NCI-H187 (cell line): Measurements from ENCODE around the gene ZNF597.

Source experiments
- DNase-seq, 2 experiments: peaks; one replicate each; lab custom pipeline; 2025; lab: John Stamatoyannopoulos, UW

The ZNF597 gene

DNA sequence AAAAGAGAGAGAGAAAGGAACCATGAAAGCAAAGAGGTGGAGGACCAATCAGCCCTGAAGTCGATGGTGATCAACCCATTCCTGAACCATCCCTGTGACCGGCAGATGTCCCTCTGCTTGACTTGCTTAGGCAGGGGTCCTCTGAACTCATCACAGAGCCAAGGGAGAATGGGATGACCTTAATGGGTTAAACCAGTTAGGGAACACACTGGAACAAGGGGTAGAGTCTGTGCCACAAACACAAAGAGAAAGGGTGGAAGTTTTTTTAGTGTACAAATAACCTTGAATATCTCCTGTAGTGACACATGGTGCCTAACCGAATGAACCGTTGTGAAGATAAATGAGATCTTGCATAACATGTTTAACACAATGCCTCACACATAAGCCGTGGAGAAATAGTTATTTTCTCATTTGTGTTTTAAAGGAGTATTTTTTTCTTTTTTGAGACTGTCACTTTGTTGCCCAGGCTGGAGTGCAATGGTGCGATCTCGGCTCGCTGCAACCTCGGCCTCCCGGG is 11.4 kb upstream of the ZNF597 start:
- no peak for DNase-seq

DNA sequence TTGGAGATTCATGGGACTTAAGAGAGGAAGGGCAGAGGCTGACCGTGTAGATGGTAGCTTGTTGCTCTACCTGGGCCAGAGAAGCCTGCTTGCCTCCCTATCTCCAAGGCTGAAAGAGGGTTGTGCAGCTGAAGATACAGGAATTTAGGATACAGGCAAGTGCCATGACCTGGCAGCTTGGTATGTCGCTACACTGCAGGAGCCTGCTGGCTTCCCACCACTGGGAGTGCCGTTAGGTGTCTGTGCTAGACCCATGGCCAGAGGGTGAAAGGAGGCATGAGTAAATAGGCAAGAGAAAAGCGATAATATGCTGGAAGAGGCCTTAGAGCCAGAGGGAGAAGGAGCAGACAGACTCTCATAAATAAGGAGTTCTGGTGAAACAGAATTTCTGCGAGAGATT is 10.8 kb upstream of the ZNF597 start:
- DNase-seq: no peak

DNA sequence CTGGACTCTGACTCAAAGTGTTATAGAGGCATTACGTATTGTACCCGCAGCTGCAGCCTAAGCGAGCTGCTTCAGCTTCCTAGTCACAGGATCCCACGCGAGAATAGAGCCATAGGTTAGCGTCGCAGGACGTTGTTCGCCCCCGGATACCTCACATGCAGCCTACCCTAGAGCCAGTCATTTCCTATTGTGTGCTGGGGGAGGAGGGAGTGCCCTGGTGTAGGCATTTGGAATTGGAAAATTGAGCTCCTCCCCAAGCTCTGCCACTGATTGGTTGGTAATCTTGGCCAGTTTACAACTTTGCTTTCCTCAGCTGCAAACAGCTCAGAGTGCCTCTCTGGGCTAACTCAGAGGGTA is 706 bp upstream of the ZNF597 start:
- DNase-seq: no peak

GRCh38 chr16:3439637-3440036 is 3.7 kb downstream of the ZNF597 start:
- no peak for DNase-seq

GRCh38 chr16:3434373-3434772 is 8.9 kb downstream of the ZNF597 start:
- no peak for DNase-seq

- no peak for DNase-seq
Measured at GRCh38 chr16:3431779-3432219, 11.5 kb downstream of the ZNF597 start.

- DNase-seq: no peak
Measured at GRCh38 chr16:3413730-3414379, 29.4 kb downstream of the ZNF597 start.

DNA sequence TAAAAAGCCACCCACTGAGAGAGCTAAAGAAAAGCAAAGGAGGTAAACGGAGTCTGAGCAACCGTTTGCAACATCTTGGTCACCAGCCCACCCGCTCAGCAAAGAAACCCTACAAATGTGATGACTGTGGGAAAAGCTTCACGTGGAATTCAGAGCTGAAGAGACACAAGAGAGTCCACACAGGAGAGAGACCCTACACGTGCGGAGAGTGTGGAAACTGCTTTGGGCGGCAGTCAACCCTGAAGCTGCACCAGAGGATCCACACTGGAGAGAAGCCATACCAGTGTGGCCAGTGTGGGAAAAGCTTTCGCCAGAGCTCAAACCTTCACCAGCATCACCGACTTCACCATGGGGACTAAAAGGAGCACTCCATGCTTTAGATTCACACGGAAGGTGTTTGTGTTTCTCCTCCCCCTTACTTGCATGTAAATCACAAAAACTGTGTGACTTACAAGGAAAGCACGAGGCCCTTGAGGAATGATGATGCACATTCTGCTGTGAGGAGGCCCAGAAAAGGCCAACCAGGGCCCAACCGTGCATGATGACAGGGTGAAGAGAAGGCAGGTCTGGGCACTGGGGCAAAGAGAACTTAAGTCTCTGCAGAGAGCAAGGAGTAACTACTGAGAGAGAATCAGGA is 34.6 kb downstream of the ZNF597 start:
- no peak for DNase-seq

DNA sequence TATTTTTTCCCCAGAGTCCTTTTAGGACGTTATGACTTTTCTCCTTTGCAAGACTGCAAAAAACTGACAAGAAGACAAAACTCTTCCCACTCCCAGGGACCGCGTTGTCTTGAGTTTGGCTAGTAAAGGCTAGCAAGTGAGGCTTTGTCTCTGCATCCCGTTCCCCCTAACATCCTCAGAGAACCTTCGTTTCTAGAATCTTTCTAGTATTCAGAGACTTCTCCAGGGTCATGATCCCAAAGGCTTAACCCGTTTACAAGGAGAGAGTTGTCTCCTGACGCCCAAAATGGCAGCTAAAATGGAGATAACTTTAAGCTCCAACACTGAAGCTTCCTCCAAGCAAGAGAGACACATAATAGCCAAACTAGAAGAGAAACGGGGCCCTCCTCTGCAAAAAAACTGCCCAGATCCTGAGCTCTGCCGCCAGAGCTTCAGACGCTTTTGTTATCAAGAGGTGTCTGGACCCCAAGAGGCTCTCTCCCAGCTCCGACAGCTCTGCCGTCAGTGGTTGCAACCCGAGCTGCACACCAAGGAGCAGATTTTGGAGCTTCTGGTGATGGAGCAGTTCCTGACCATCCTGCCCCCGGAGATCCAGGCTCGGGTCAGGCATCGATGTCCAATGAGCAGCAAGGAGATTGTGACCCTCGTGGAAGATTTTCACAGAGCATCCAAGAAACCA is 41.4 kb downstream of the ZNF597 start:
- no peak for DNase-seq

GRCh38 chr16:3400779-3401688 is 42.3 kb downstream of the ZNF597 start, which contains the start of the genes ZNF174 and ZSCAN32:
Gene ZNF174 (plus strand): TSS chr16:3401215. CDS start chr16:3402005, 790 bp downstream.
Gene ZSCAN32 (minus strand): TSS chr16:3401004. CDS start chr16:3397557, 3,447 bp downstream.
- DNase-seq: peak; percentile 99 to 100

- no peak for DNase-seq
Measured at GRCh38 chr16:3400446-3400778, 42.9 kb downstream of the ZNF597 start.

DNA sequence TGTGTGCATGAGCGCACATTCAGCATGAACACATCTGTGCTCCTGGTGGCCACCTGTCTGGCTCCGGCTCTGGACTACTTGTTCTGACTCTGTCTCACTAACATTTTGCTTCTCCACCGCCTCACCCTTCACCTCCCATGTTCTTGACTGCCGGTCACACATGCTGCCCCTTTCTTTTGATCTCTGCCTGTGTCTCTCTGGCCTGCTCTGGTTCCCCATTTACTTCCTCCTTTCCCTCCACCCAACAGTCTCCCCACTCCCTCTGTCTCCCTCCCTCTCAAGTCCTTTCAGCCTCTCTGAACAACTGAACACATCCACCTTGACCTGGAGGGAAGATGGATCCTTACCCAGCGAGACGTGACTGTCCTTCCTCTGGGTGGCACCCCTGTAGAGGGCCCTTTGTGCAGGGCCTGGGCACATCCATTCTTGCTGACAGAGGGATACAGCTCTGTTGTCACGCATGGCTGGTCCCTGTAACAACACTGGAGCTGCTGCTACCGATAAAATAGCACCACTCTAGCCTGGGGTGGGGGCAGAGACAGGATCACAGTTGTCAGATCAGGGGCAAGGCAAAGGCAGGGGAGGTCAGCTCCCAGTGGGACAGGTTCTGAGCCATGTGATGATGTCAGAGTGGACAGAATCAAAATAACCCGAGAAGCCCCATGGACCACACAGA is 53.5 kb downstream of the ZNF597 start:
- no peak for DNase-seq

GRCh38 chr16:3388325-3388724 is 55.0 kb downstream of the ZNF597 start:
- no peak for DNase-seq

- no peak for DNase-seq
Measured at GRCh38 chr16:3383045-3383448, 60.3 kb downstream of the ZNF597 start.
